Stimulated activated CD8-positive, alpha-beta memory T cell treated with anti-CD3 and anti-CD28 coated beads, Interleukin-12 subunit alpha, Interleukin-12 subunit beta, amount 100 ng/mL, for 24 hours (primary cell): Measurements from ENCODE around the gene PLXNA4.

ENCODE experiments used
- DNase-seq: peaks from one replicate; pipeline ENCODE4 v3.0.0-alpha.2; 2020; ENCODE audit errors: extremely low read depth

PLXNA4 gene

DNA sequence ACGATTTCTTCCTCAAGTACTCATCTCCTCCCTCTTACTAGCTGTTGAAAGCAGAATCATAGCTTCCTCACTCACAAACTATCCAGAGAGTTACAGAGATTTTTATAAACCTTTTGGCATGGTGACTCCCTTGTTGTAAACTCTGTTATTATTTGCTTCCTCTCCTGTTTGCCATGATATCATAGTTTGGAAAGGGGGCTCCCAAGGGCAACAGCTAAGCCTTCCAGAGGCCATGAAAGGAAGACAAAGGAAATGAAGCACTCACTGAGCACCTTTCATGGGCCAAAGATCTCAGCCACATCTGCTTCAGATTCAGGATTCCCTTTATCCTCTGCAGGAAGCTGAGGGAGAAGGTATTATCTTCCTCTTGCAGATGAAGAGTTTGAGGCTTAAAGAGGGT, 484.6 kb downstream of the PLXNA4 start:
- DNase-seq: no peak

DNA sequence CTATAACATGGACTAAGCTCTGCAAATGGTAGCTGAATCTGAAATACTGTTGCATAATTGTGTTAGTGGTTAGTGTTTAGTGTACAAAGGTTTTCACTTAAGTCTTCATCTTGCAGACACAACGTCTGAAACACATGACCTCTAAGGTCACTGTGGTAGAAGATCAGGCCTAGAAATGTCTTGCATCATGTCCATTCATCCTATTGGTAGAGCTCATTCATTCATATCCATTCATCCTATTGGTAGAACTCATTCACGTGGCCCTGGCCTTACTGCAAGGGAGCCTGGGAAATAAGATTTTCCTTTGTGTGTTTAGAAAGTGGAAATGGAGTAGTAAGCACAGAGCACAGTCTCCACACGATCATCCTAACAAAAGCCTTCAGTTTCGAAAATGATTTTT, 485.8 kb downstream of the PLXNA4 start:
- DNase-seq: no peak

GRCh38 chr7:132089356-132089755, 486.9 kb downstream of the PLXNA4 start:
- no peak for DNase-seq

GRCh38 chr7:132087421-132087820, 488.8 kb downstream of the PLXNA4 start:
- DNase-seq: no peak

GRCh38 chr7:132084776-132085388, 491.4 kb downstream of the PLXNA4 start:
- DNase-seq: no peak

DNA sequence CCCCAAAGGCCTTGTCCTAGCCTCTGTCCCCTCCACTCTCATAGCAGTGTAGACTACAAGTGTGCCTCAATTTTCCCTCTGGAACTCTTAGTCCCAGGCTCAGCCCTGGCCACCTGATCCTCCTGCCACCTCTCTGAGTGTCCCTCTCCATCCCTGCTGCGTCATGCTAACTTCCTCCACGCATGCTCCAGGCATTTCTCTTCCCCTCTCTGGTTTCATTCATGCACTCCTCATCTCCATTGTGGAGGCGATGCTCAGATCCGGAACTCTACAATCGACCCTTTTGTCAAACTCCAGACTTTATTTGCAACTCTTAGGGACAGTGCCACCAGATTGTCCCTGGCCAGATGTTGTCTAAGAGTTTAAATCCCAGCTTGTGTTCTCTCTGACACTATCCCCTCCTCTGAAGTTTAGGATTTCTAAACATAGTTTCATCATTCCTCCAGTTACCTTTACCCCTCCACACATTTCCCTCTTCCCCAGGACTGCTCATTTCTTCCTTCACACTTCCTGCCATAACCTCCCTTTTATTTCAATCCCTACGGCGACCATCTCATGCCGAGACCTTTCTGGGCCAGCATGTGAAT, 492.6 kb downstream of the PLXNA4 start:
- no peak for DNase-seq

DNA sequence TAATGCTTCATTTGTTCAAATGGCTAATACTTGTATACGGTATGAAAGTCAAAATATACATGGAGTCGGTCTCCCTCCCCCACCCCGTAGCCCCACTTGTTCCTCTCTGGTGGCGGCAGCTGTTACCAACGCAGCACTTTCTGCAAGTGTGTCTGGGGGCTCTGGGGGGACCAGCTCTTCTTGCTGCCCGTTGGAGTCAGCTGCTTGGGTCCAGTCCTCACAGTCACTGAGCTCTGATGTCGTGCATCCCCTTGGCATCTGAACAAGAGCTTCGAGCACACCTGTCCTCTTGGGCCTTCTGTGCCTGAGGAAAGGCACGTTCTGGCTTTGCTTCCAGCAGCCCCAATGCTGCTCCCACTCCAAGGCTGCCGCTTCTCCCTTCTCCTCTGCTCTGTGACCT, 493.1 kb downstream of the PLXNA4 start:
- no peak for DNase-seq

- DNase-seq: no peak
These were observed 493.9 kb downstream of the PLXNA4 start for GRCh38 chr7:132082394-132082793.

DNA sequence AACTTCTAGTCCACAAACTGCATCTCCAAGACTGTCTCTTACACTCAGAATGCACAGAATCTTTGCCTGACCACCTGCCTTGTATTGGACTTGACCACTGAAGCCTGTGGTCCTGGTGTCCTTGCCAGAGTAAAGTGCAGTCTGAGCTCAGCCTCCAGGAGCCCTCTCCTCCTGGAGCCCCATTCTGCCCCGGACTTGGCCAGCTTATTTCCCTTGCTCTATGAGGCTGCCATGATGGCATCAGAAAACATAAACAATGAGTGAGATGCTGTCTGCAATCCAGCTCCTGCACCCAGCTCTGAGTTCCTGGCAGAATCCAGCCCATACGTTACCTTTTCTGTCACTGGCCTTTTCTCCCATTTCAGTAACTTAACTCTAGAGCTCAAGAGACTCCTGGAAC, 494.6 kb downstream of the PLXNA4 start:
- DNase-seq: no peak

GRCh38 chr7:132080967-132081668, 495.2 kb downstream of the PLXNA4 start:
- no peak for DNase-seq

GRCh38 chr7:132080467-132080866, 495.8 kb downstream of the PLXNA4 start:
- no peak for DNase-seq

GRCh38 chr7:132078891-132079735, 497.2 kb downstream of the PLXNA4 start:
- no peak for DNase-seq

DNA sequence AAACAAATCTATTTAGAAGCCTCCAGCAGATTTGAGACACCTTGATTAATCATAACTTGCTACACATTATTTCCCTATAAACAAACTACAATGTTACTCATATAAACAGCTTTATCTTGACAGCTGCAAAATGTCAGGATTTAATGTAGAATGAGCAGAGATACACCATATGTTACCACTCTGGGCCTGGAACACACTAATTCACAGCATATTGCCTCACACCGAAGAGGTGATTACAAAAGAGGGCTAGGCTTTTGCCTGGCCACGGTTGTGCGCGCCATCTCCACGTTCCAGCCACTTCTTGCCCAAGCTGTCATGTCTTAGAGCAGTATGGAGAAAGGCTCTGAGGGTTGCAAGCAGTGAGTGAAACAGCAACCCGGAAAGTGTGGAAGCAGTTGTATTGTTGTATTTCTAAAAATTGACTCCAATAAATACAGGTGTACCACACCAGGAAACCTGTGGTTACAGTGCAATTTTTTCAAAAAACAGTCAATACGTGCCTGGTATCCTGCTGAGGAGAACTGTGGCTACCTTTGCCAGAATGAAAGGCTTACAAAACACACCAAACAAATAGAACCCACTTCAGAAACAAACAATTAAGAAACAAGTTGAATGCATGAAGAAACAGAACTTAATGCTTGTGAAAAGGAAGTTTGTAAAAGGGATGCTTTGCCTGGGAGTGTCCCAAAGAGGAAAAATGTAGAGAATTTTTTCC, 498.1 kb downstream of the PLXNA4 start:
- no peak for DNase-seq

DNA sequence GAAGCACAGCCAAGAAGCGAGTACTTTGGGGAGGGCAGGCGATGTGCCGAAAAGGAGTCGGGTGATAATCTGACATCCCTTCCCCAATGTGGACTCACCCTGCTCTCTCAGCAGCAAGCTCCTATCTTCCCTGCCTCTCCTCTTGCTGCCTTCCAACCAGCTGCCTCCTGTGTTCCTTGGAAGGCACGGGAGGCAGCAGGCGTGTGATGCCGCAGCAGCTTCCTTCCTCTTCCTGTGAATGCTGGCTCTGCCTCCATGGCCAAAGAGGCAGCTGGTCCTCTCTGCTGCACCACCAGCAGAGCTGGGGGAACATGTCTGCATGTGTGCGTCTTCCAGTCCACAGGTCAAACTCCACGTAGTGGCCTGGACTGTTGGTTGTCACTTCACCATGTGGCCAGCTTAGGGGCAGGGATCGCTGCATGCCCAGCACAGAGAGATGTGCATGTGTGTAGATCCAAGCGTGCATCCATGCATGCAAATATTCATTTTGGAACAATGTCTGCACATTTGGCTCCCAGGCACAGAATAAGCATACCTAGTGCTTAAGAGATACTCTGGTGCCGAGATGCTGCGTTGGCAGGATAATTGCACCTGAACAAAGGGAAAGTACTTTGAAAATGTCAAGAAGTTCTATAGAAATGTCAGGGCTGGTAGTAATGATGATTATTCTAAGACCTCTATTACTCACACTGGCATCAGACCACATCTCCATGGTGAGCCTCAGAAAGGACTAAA, 499.8 kb downstream of the PLXNA4 start:
- DNase-seq: no peak

GRCh38 chr7:132075515-132075914, 500.8 kb downstream of the PLXNA4 start:
- no peak for DNase-seq

DNA sequence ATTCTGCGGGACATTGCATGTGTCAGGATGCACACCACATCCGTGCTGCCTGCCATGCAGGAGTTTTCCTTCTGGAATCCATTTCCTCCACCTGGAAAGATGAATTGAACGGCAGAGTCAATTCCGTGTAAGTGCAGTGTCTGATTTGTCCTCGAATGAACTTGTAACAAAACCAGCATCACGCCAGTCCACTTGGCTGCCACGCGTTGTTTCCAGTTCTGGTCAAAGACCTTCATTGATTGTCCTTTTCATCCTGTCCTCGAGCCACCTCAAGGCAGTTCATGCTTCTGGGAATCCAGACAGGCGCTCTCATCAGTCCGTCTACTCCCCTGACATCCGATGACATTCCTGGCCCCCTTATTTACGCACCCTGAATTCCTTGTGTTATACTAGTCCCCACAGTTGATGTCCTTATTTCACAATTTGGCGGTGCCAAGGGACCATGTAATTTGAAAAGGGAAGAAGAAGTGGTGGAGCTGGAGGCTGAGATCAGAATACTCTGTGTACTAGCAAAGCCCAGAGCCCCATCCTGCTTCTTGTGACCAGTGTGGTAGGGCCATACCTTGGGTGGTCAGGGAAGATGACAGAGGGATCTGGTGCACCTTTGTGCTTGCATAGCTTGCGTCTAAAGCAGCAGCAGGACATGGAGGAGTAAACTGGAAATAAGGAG, 502.2 kb downstream of the PLXNA4 start:
- DNase-seq: no peak
